ENCODE results near the gene RETREG1.

GRCh38 chr5:16464231-16464630 lies 152.6 kb downstream of the RETREG1 start:
- TF ChIP-seq CTCF (tag by site-specific recombination; IDR thresholded peaks at IDR 0.05) (no peak), ZNF423 (tag by site-specific recombination; IDR thresholded peaks at IDR 0.05) (no peak), ZNF501 (tag by site-specific recombination; IDR thresholded peaks at IDR 0.05) (no peak), KLF9 (tag by site-specific recombination; IDR thresholded peaks at IDR 0.05; ENCODE audit: low read depth) (no peak), PRDM10 (tag by site-specific recombination; IDR thresholded peaks at IDR 0.05) (no peak), ATF2 (tag by site-specific recombination; IDR thresholded peaks at IDR 0.05; ENCODE audit: low read depth) (no peak)
